RWPE2 (cell line): ENCODE measurements around the gene PAXIP1.

Source experiments
- ATAC-seq: fragments of 200-7000 bp; cut with Tn5 transposase; 3 replicates; pipeline ENCODE4 v1.9.1; 2021; ENCODE audit warnings: low read depth
- DNase-seq: peaks from one replicate; pipeline ENCODE4 v3.0.0-alpha.2; 2020; ENCODE audit warnings: low spot score
- H3K27ac ChIP-seq: fragments of 450-650 bp; 2 replicates; pipeline ENCODE4 v1.5.1; 2017; ENCODE audit warnings: mild to moderate bottlenecking; ENCODE audit not compliant: poor library complexity, severe bottlenecking
- H3K27me3 ChIP-seq: fragments of 250-450 bp; sonication (Bioruptor Pico); 2 replicates; pipeline ENCODE4 v1.5.1; 2021; ENCODE audit warnings: mild to moderate bottlenecking, moderate library complexity; ENCODE audit not compliant: insufficient read depth, poor library complexity, severe bottlenecking
- H3K36me3 ChIP-seq: fragments of 250-450 bp; sonication (Bioruptor Pico); 2 replicates; pipeline ENCODE4 v1.5.1; 2020; ENCODE audit warnings: low read depth, mild to moderate bottlenecking, moderate library complexity
- H3K4me1 ChIP-seq: fragments of 250-450 bp; sonication (Bioruptor Pico); 2 replicates; pipeline ENCODE4 v1.5.1; 2021; ENCODE audit warnings: mild to moderate bottlenecking, moderate library complexity; ENCODE audit not compliant: insufficient read depth, poor library complexity, severe bottlenecking
- H3K4me3 ChIP-seq: fragments of 250-450 bp; sonication (Bioruptor Pico); 2 replicates; pipeline ENCODE4 v1.5.1; 2021; ENCODE audit warnings: mild to moderate bottlenecking, moderate library complexity; ENCODE audit not compliant: severe bottlenecking
- H3K9me3 ChIP-seq: fragments of 250-450 bp; sonication (Bioruptor Pico); 2 replicates; pipeline ENCODE4 v1.5.1; 2021; ENCODE audit warnings: mild to moderate bottlenecking, moderate library complexity; ENCODE audit not compliant: severe bottlenecking
- CTCF ChIP-seq: fragments of 450-650 bp; IDR thresholded peaks from one replicate; pipeline ENCODE4 v1.5.1; 2017; ENCODE audit warnings: mild to moderate bottlenecking, moderate library complexity; ENCODE audit not compliant: poor library complexity, severe bottlenecking

PAXIP1 gene

DNA sequence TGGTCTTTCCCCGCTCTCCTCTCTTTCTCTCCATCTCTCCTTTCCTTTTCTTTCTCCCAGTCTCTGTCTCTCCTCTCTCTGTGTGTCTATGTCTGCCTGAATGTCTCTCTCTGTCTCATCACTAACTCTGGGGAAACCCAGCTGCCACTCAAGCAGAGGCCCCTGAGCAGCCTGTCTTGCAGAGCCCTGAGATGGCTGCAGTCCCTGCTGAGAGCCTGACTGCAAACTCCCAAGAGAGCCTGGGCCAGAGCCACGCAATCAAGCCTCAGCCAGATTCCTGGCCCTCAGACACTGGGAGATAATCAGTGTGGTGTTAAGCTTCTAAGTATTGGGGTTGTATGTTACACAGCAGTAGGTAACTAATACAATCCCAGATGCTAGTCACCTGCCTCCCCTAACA lies 91.5 kb downstream of the PAXIP1 start:
- DNase-seq (no peak), ATAC-seq (no peak)
- Histone ChIP-seq H3K9me3 (no peaks in the 10 kb centered on the region), H3K4me1 (no peaks in the 10 kb centered on the region), H3K27ac (no peak overlapping the region), H3K36me3 (no peaks in the 10 kb centered on the region), H3K4me3 (no peak overlapping the region), H3K27me3 (no peaks in the 10 kb centered on the region)
- TF ChIP-seq CTCF, result no peak

GRCh38 chr7:154910977-154911376 lies 91.9 kb downstream of the PAXIP1 start:
- H3K27ac ChIP-seq, result no peak overlapping the region
- no peak overlapping the region for H3K4me3 ChIP-seq
- no peaks in the 10 kb centered on the region for H3K9me3 ChIP-seq
- H3K27me3 ChIP-seq, result no peaks in the 10 kb centered on the region
- H3K4me1 ChIP-seq, result no peaks in the 10 kb centered on the region
- ATAC-seq (no peak), DNase-seq (no peak)
- H3K36me3 ChIP-seq, result no peaks in the 10 kb centered on the region
- TF ChIP-seq CTCF, result no peak

GRCh38 chr7:154910125-154910524 lies 92.8 kb downstream of the PAXIP1 start:
- Histone ChIP-seq H3K27me3 (no peaks in the 10 kb centered on the region), H3K4me1 (no peaks in the 10 kb centered on the region), H3K4me3 (no peak overlapping the region), H3K36me3 (no peaks in the 10 kb centered on the region), H3K27ac (no peak overlapping the region), H3K9me3 (no peaks in the 10 kb centered on the region)
- ATAC-seq (no peak), DNase-seq (no peak)
- no peak for TF ChIP-seq CTCF

DNA sequence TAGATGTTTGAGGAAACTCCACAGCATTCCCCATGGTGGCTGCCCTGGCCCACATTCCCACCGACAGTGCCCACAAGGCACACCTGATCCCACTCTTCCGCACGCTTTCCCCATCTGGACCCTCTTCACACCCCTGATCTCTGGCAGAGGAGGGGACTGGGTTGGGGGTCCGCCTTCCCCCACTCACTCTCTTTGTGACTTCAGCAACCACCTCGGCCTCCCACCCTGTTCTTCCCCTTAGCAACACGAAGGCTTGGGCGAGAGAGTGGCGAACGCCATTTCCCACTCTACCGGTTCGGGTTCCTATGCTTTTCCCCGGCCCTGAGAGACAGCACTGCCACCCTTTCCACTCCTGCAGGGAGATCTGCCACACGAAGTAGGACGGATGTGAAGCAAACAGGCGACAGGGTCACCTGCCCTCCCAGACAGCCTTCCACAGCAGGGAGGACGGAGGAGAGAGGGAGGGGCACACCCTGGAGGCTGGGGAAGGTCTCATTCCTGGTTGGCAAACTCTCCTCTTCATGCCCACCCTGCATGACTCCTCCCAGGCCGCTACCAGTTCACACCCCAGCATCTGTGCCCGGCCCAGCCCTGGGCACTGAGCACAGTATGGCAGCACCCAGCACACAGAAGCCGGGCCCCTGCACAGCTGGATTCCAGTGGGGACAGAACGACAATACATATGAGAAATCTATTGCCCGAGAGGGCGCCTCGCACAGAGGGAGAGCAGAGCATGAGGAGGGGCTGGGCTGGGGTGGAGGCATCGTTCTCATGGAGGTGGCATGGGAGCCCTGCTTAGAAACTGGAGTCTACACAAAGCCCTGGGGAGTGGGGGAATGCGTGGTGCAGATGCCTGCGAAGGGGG lies 93.5 kb downstream of the PAXIP1 start:
- H3K4me1 ChIP-seq, result no peaks in the 10 kb centered on the region
- no peak overlapping the region for H3K4me3 ChIP-seq
- DNase-seq, result no peak
- no peaks in the 10 kb centered on the region for H3K36me3 ChIP-seq
- no peak overlapping the region for H3K27ac ChIP-seq
- no peaks in the 10 kb centered on the region for H3K27me3 ChIP-seq
- no peak for ATAC-seq
- TF ChIP-seq CTCF, result no peak
- no peaks in the 10 kb centered on the region for H3K9me3 ChIP-seq
